ENCODE results near the gene ROR2. TPM values are rescaled to one million over a fixed set of nuclear protein-coding genes. Genes with fewer than 3 reads are reported as not detected.

ROR2 gene
- total and polyA plus RNA-seq, 2 of the 13 experiments (the other 11 are each of a cell fraction or from before 2014, with no cell fraction given): not detected

DNA sequence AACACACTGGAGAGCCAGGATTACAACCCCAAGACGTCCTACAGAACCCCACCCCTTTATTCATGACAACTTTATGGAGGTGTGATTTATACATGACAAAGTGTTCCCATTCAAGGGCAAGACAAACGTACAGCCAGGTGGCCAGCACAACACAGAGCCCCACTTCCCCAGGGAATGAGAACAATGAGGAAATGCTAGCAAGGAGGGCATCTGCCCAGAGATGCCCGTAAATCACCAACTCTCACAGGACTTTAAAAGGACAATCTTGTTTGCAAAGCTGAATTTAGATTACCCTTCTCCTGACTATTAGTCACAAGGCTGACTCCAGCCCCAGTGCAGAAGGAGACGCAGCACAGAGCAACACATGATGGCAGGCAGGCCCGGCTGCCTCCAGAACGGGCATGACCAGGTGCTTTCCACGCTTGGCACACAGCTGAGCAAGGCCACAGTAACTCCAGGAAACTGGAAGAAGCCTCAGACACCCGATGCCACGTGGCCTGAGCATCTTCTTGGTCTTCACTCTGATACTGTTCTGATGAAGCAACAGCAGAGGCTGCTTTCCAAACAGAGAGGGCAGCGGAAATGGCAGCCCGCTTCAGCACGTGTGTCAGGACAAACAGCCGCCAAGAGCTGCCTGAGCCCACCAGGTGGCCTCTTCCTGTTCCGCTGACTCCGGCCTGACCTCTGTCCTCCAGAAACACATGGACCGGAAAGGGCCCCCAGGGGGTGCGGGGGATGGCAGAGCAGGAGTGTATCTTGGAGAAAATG lies 51.4 kb downstream of the ROR2 start (continued):
- no peak for TF ChIP-seq JARID2 (CRISPR knock-in tag; IDR thresholded peaks at IDR 0.05; ENCODE audit: insufficient replicate concordance)
- peak; percentile 24; the same call in 1 of the 2 replicates for TF ChIP-seq TFAP4 (IDR thresholded peaks at IDR 0.05; ENCODE audit: borderline replicate concordance, low read depth)
- TF ChIP-seq TRAFD1 (CRISPR knock-in tag; IDR thresholded peaks at IDR 0.05; ENCODE audit: borderline replicate concordance): no peak
- TF ChIP-seq ZNF280D (CRISPR knock-in tag; IDR thresholded peaks at IDR 0.05): 0 out of 2 replicates have a peak, but pooled peaks have one; percentile 61
- no peak for TF ChIP-seq RCOR2 (CRISPR knock-in tag; IDR thresholded peaks at IDR 0.05)
- no peak for TF ChIP-seq AGO2 (optimal IDR thresholded peaks at IDR 0.05; ENCODE audit: low read depth, low read length)
- no peak for TF ChIP-seq ZNF775 (CRISPR knock-in tag; IDR thresholded peaks at IDR 0.05; ENCODE audit: borderline replicate concordance)
- TF ChIP-seq CTCF (CRISPR knock-in tag; IDR thresholded peaks at IDR 0.05): peak; percentile 34
- no peak for TF ChIP-seq SCMH1 (CRISPR knock-in tag; IDR thresholded peaks at IDR 0.05; ENCODE audit: borderline replicate concordance)
- no peak for TF ChIP-seq ZNF747 (CRISPR knock-in tag; IDR thresholded peaks at IDR 0.05; ENCODE audit: borderline replicate concordance)
- TF ChIP-seq HIC2 (CRISPR knock-in tag; IDR thresholded peaks at IDR 0.05; ENCODE audit: low read depth): no peak
- TF ChIP-seq TCF7 (IDR thresholded peaks at IDR 0.05; ENCODE audit: low read depth): no peak
- TF ChIP-seq SOX5 (CRISPR knock-in tag; IDR thresholded peaks at IDR 0.05; ENCODE audit: borderline replicate concordance): peak; percentile 17; the same call in 1 of the 2 replicates
- peak; percentile 19; the same call in 1 of the 2 replicates for TF ChIP-seq ZFX (CRISPR knock-in tag; IDR thresholded peaks at IDR 0.05; ENCODE audit: low read depth)
- TF ChIP-seq ATAD3A (CRISPR knock-in tag; IDR thresholded peaks at IDR 0.05): no peak
- 0 out of 2 replicates have a peak, but pooled peaks have one; percentile 14 for TF ChIP-seq ZNF317 (CRISPR knock-in tag; IDR thresholded peaks at IDR 0.05)
- no peak for TF ChIP-seq ATM (IDR thresholded peaks at IDR 0.05; ENCODE audit: borderline replicate concordance)
- no peak for TF ChIP-seq RFX3 (CRISPR knock-in tag; IDR thresholded peaks at IDR 0.05)
- TF ChIP-seq SIN3B (IDR thresholded peaks at IDR 0.05; ENCODE audit: low read length): no peak
- no peak for TF ChIP-seq MTF1 (CRISPR knock-in tag; IDR thresholded peaks at IDR 0.05)
